GM19099 (cell line): ENCODE data around the gene HOXD3.

Experiments used
- POLR2A ChIP-seq: IDR thresholded peaks from 3 replicates; pipeline ENCODE4 v1.6.1; 2011; ENCODE audit warnings: low read depth; ENCODE audit not compliant: insufficient read length; ENCODE audit errors: extremely low read depth

Gene HOXD3

GRCh38 chr2:176160986-176161824, 4.1 kb downstream of the HOXD3 start:
- TF ChIP-seq POLR2A: no peak

GRCh38 chr2:176161825-176162626, 4.9 kb downstream of the HOXD3 start:
- TF ChIP-seq POLR2A: no peak

- TF ChIP-seq POLR2A: no peak
These were observed 6.0 kb downstream of the HOXD3 start for GRCh38 chr2:176162911-176163671.

GRCh38 chr2:176163672-176164056, 6.6 kb downstream of the HOXD3 start:
- no peak for TF ChIP-seq POLR2A

GRCh38 chr2:176164201-176164600, 7.1 kb downstream of the HOXD3 start:
- TF ChIP-seq POLR2A: no peak

GRCh38 chr2:176164611-176165369, 7.7 kb downstream of the HOXD3 start:
- no peak for TF ChIP-seq POLR2A

GRCh38 chr2:176165370-176166050, 8.4 kb downstream of the HOXD3 start:
- no peak for TF ChIP-seq POLR2A

GRCh38 chr2:176166272-176166671, 9.2 kb downstream of the HOXD3 start:
- TF ChIP-seq POLR2A: no peak

GRCh38 chr2:176167398-176167797, 10.3 kb downstream of the HOXD3 start:
- TF ChIP-seq POLR2A: no peak

- TF ChIP-seq POLR2A: no peak
These were observed 12.1 kb downstream of the HOXD3 start for GRCh38 chr2:176169181-176169580.

GRCh38 chr2:176169711-176170110, 12.6 kb downstream of the HOXD3 start:
- no peak for TF ChIP-seq POLR2A

- no peak for TF ChIP-seq POLR2A
These were observed 13.6 kb downstream of the HOXD3 start for GRCh38 chr2:176170602-176171305.

GRCh38 chr2:176171351-176172006, 14.4 kb downstream of the HOXD3 start:
- TF ChIP-seq POLR2A: no peak
